SIG-M5 treated with dmso at 0.1 percent for 504 hours (cell line): ENCODE measurements around the gene CHRM2.
A peak's percentile ranks its signal among the peaks of the same experiment; 100 is the strongest.
"Not testable (repeated sequence)": the region's sequence is repeated elsewhere in the genome, so short reads cannot be mapped to it uniquely, and the experiment has no call there.

Experiments used
- DNase-seq: peaks from one replicate; lab custom pipeline; 2025; ENCODE audit not compliant: unreplicated experiment; lab: John Stamatoyannopoulos, UW

Gene CHRM2

DNA sequence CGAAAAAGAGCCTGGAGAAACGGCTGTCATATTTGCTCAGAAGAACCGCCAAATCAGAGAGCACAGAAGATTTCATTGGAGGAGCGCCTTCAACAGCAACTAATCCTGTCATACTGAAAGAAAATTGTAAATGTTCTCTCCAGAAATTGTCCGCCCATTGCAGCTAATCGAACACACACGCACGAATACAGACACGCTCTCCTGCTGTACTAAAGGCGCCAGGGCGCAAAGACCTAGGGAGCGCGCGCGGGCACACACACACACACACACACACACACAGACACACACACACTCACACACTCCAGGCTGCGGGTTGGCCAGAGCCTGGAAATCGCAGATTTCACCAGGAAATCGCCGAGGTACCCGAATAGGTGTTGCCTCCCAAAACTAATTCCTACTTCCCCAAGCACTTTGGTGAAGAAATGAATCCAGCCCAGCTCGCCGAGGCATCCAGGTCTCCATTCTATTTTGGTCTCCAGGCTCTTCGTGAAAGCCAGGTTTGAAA lies at the start of gene CHRM2:
Gene CHRM2 (plus strand): TSS at position 157 of the 505 bp plus-strand sequence. CDS start 146,214 bp downstream, outside the sequence.
- no peak for DNase-seq

DNA sequence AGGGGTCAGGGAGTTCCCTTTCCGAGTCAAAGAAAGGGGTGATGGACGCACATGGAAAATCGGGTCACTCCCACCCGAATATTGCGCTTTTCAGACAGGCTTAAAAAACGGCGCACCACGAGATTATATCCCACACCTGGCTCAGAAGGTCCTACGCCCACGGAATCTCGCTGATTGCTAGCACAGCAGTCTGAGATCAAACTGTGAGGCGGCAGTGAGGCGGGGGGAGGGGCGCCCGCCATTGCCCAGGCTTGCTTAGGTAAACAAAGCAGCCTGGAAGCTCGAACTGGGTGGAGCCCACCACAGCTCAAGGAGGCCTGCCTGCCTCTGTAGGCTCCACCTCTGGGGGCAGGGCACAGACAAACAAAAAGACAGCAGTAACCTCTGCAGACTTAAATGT lies 37.1 kb upstream of the CHRM2 start:
- DNase-seq, result not testable (repeated sequence)

DNA sequence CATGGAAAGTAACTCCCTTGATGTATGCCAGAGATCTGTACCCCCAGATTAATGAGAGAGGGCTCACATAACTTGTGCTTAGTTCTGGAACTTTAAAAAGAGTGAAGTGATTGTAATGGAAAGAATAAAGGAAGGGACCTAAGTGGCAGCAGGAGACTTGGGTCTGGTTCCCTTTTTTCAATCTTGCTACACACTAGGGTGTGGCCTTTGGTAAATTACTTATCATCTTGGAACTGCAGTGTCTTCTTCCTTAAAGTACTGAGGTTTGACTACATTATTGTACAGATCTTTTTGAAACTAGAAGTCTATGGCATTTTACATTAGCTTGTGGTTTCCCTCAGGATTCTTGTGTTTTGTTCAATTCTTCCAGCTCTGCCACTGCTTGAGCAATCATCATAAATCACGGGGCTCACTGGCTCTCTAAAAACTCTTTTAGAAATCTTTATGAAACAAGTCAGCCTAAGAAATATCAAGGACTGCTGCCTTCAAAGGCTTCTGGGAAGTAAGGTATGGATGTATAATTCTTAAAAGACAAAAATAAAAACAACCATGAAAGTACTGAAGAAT lies 22.5 kb upstream of the CHRM2 start:
- DNase-seq, result peak; percentile 40

DNA sequence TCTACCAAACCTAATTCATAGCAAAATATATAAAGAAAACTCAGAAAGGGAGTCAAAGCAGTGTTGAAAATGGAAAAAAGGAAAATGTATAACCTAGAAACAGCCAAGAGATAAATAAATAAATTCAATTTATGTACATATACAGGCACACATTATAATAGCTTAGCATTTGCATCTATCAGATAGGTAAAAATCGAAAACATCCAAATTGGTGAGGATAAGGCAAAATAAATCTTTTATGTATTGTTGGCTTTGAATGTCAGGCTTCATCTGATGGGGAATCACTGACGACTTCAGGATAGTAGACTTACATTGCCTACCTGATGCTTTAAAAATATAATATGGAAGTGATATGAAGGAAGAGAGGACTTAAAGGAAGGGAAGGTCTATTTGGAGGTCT lies 20.6 kb upstream of the CHRM2 start:
- no peak for DNase-seq

DNA sequence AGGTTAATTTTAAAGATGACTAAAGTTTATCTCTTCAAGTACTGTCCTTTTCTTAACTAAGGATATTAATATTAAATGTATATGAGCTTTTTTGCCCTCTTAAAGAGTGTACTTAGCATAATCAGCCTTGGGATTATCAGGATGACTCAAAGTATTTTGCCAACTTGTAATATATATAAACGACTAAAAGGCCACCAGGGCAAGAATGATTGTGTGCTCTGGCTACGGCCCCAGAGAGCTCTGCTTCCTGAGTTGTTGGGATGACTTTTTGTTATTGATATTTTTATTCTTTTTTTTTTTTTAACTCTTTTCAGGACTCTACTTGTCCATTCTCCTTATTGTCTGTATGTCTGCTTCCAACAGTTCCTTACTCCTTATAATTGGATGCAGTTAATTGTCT lies 14.8 kb upstream of the CHRM2 start:
- DNase-seq, result no peak

DNA sequence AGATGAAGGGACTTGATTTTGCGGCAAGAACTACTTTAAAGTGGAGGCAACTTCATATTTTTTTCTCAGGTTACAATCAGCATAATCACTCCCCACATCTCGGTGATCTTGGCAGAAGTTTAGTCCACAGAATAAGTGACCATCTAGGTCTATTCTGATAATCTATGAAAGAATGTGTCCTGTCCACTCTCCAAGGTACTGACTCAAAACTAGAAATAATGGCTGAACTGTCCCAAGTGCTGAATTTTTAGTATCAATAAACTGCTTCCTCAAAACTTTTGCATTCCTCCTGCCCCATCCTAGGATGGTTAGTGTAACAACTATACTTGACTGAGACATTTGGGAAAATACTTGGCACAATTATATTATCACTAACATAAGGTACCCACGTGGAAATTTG lies 10.9 kb upstream of the CHRM2 start:
- DNase-seq, result peak; percentile 28

DNA sequence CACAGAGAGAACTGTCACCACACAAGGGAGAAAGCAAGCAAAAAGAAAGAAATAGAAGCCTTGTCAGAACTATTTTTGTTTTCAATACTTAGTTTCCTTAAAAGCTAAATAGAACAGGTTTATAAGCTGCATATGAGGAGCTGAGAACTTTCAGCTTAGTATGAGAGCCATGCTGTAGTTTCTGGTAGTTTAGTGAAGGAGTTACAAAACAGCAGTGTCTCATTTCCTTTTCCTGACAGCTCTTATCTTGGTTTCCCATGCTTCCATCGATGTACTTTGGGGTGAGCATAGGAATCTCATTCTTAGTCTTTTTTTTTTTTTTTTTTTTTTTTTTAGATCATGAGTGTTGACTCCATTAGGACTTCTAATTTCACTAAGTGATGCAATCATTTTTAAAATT lies 8.6 kb upstream of the CHRM2 start:
- DNase-seq, result no peak

DNA sequence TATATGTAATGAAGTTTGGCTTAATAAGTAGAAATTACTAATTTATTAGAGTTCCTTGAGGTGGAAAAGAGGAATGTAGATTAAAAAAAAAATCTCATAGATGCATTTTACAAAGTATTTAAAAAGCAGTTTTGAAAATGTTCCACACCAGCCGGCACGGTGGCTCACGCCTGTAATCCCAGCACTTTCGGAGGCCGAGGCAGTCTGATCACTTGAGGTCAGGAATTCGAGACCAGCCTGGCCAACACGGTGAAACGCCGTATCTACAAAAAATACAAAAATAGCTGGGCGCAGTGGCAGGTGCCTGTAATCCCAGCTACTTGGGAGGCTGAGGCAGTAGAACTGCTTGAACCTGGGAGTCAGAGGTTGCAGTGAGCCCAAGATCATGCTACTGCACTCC lies 3.2 kb upstream of the CHRM2 start:
- DNase-seq, result no peak

DNA sequence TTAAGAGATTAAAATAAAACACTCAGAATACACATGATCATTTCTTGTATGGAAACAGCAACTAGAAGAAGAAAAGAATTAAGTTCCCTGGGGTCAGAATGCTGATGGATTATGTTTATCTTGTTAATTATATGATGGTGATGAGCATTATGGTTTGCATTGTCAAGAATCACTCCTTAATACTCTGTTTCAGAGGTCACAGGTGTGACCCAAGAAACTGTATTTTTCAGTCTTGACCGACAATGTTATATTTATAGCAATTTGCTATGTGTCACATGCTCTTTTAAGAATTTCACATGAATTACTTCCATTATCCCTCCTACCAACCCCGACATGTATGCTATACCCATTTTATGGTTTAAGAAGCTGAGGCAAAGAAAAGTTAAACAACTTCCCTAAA lies 2.7 kb upstream of the CHRM2 start:
- DNase-seq, result no peak

DNA sequence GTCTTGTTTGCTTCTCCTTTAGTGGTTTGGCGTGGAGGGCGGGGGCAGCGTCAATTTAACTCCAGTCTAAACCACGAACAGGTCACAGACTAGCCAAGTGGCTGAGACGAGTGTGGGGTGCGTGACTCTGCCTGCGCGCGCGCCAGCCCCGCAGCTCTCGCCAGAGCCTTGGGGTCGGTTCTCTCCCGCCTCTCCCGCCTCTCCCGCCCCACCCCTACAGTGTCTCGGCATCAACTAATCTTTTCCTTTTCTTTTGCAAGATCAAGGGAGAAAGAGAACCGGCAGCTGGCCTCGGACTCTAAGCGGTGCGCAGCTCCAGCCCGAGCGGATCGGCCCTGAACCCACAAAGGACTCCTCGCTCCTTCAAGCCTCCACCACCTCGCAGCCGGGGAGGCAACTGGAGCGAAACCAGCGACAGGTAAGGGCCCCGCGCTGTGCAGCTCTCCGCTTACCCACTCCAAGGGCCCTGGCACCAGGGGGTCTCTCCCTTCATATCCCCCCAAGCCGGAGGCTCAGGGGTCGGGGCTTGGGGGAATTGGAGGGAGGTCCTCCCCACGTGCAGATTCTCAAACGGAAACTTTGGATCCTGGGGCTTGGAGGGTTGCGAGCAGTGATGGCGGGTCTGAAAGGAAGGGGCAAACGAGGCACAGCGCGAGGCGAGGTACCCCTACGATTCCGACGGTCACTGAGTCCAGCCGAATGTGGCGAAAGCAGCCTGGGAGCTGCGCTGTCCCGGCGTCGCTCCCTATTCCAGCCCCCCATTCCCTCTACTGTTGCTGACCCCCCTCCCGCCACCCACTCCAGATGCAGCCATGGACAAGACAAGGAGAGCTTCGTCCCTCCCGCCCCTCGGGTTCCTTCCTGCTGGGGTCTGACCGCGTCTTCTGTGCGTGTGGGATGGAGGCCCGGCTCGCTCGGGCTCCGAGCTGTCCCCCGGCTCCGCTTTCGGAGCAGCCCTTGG lies 829 bp downstream of the CHRM2 start:
- DNase-seq, result no peak

DNA sequence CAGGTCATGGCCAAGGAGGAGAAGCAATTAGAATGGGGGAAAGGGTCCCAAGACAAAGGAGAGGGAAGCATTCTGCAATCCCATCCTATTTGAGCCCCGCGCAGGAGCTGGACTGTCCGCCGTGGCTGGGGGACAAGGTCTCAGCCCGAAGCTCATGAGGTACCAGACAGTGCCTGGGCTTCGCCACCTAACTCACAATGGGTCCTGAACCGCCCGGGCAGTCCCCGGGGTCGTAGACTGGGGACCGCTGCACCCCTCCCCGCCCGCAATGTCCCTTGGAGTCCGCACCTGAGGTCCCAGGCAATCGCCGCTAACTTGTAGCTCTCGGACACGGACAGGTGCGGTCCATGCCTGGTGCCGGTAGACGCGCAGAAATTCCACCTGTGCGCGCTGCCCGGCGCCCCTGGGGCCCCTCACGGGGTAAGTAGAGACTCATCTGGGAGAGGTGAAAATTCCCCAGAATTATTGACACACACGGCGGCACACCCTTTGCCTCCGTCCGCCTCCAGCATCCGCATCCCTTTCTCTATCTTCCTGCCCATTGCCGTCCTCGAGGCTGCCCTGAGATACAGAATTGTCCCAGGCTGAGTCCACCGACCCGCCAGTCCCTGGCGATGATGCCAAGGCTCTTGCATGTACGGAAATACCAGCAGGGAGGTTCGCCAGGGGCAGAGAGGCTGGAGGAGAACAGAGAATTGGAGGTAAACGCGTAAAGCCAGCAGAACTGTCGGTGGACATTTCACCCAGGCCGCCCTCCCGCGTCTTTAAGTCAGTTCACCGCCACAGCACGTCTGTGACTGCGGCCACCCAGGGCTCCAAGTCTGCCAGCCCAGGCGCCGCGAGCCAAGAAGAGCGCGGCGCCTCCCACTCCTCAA lies 1.8 kb downstream of the CHRM2 start:
- DNase-seq, result no peak

DNA sequence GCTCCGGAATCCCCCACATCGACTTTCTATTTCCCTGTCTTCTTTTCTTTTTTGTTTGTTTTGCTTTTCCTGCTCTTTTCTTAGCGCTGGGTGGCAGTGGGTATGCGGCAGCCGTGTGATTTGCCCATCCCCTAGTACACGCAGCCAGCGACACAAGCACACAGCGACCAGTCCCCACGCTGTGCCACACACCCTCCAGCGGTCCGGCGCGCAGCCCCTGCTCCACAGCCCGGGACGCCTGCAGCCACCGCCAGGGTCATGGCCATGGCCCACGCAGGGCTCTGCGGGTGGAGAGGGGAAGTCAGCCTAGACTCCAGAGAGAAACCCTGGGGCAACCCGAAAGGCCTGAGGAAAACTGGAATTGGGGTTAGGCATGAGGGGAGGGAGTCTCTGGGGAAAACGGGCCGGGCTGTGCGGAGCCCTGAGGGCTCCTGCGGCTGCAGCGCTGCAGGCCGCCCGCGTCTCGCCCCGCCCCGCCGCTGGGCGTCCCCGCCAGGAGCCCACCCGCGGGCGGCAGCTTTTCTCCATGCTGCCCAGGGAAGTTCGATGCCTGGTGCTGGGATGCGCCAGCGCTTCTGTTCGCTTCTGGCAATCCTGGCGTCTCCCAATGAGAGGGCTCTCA lies 2.5 kb downstream of the CHRM2 start:
- DNase-seq, result no peak

DNA sequence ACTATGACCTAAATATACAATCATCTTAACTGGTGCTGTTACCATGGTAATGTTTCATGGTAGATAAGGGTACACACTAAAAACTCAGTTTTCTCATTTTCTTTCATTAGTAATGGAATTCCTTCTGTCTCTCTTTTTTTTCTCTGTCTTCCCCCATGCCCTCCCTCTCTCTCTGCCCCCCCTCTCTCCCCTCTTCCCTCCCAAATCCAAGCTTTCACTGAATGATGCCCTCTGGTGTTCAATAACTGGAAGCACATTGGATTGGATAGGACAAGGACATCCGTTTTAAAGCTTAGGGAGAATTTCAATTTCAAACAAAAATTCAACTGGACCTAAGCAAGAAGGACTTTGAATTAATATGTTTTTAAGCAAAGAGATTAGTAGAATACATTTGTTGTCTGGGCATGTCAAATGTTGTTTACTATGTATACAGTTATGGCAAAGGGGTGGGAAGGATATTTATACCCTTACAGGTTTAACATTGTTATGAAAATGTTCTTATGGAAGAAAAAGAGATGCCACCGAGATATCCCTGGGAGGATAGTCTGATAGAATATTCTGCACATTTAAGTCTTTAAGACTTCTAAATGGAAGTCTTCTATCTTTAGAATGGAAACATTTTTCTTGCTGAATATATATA lies 6.1 kb downstream of the CHRM2 start:
- peak; percentile 6 for DNase-seq

DNA sequence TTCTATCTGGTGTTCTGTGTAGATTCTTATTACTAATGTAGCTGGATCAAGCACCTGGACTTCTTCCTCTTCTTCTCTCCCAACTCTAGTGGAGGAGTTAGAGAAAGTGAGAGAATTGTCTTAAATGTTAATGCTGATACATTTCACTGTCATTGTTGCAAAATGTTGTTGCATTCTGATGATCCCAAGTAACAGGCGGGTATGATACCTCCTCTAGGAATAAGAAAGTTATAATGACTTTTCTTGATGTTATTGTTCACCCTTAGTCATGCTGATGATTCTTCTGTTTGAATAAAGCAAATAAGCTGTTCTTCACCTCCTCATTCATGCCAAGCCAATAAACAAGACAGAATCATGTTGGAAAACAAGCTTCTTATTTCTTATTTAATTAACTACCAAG lies 9.1 kb downstream of the CHRM2 start:
- DNase-seq, result no peak

DNA sequence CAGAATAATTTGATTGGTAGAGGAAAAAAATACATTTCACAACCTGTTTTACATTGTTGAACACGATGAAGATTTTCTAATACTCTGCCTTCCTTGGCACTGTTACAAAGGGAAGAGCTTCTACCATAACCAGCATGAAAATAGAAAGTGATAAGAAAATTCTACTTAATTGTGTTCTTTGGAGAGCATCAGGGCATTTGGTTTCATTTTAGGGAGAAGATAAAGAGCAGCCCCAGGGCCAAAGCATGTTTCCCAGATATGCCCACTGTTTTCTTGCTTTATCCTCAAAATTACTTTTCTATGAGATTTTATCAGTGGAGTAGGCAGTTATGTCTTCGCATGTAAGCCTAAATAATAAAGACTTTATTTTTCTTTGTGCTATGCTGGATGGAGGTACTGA lies 9.5 kb downstream of the CHRM2 start:
- no peak for DNase-seq

DNA sequence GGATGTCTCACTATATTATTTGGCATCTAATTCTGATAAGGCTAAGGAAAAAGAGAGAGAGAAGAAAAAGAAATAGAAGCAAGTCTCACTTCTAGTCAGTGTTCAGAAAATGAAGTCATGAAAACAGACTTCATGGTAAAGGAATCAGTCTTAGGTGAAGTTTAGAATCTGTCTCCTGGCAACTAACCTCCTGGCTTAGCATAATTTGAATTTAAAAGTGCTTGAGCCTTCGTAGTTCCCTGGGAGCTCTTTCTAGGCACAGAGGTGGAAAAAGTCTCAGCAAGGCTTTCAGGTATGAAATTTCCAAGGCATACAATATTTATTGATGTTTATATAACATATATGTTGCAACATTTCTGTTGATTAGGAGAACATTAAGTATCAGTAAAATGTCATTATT lies 10.4 kb downstream of the CHRM2 start:
- DNase-seq, result no peak

DNA sequence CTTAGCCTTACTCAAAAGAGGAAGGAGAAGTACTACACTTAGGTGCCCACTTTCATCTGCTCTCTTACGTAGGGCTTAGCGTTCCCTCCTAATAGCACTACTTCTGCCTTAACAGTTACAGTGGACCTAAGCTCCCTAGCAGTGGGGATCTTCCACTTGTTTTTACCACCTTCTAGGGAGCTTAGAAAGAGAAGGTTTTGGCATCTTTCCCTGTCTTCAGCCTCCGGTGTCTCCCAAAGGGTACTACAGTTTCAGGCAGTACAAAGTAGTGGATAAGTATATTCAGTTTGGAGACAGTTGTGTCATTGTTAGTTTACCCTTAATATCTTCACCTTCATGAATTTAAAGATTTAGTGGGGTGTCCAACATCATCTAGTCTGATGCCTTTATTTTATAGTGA lies 14.6 kb downstream of the CHRM2 start:
- no peak for DNase-seq

DNA sequence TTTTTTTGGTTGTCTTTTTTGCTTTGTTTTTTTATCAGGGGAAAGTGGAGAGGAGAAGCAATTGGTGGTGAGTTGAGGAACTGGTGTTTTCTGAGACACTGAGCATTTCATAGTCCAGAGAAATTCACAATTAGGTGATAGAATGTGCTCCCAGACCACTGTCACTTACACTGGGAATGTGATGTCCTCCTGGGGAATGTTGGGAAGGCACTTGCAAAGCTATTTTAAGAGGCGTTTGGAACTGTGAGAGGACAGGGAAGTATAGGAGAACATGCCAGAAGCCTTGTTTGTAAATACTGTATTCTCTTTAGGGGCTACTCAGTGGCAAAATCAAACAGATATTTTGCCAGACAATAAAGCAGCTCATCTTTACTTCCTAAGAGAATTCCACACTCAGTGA lies 16.0 kb downstream of the CHRM2 start:
- DNase-seq, result no peak

DNA sequence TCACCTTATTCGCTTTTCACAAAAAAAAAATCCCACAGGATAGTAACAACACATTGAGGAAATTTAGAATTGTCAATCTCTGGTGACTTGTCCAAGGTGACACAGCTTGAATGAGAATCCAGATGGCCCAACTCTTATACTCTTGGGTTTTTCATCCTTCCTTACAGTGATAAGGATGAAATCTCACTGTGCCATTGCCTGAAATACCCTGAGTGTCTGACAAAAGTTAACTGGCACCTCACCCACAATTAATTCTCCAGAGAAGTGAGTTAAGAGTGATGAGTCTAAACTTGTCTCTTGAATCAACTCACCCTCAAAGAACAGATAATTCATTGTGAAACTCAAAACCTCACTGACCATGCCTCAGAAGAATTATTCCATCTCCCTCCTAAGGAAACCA lies 18.9 kb downstream of the CHRM2 start:
- DNase-seq, result no peak

DNA sequence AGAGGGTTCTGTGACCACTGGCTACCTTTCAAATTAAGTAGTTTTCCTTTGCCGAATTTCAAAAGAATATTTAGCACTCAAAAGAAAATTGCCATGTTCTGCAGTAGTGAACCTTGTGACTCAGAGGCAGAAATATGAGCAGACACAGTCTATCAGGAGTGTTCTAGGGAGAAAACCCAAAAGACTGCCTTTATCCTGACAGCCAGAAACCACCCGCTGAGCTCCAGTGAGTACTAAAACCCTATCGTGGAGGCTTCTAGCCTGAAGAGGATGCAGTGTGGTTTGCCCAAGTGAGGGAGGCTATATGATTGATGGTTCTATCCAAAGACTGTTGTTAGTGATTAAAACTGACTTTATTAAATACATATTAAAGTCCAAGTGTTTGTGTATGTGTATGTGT lies 21.9 kb downstream of the CHRM2 start:
- no peak for DNase-seq

DNA sequence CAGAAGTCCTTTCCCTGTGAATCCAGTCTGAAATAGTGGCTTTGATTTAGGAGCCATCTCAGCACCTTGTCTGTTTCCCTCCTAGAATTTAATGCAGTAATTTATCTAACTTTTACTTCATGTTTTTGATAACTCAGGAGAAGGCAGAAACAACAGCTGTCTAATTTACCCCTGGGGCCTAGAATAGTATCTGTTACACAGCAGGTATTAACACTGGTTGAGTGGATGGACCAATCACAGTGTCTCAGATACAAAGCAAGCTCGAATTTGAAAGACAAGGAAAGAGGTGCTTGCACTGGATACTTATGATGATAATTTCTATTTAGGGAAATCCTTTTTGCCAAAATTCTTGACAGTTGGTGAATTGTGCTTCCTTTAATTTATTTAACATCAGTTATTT lies 23.4 kb downstream of the CHRM2 start:
- DNase-seq, result no peak
